ENCODE results near the gene CACNA2D3. TPM values are rescaled to one million over a fixed set of nuclear protein-coding genes. Genes with fewer than 3 reads are reported as not detected.

The CACNA2D3 gene
- total RNA-seq, 2 experiments from 2014 or later = not detected

GRCh38 chr3:54294214-54294613, 171.9 kb downstream of the CACNA2D3 start:
- Mint-ChIP-seq H3K36me3 (no peaks in the 10 kb centered on the region), H3K27me3 (no peaks in the 10 kb centered on the region), H3K27ac (no peak overlapping the region), H3K4me3 (no peak overlapping the region), H3K4me1 (no peaks in the 10 kb centered on the region), H3K9me3 (peaks cover 6% of the 10 kb centered on the region)
- DNase-seq = no peak

DNA sequence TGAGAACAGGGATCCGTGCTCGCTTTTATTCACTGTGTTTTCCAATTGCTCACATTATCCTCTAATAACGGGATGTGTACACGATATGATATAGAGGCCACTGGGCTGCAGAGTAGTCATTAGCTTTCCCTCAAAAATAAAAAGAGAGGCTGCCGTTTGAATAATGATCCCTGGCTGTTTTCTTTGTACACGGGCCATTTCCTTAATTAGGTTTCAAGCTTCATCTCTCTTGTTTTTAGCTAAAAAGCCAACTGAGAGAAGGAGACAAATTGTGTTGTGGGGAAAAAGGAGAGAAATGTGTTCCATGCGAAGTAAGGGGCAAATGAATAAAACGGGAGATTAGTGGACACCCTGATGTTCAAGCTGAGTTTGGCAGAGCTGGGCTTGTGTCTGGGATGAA, 174.2 kb downstream of the CACNA2D3 start:
- Mint-ChIP-seq H3K4me3 (no peak overlapping the region), H3K36me3 (no peaks in the 10 kb centered on the region), H3K27ac (no peak overlapping the region), H3K9me3 (peaks cover 3% of the 10 kb centered on the region), H3K4me1 (no peaks in the 10 kb centered on the region), H3K27me3 (no peaks in the 10 kb centered on the region)
- no peak for DNase-seq

GRCh38 chr3:54299169-54299935, 177.0 kb downstream of the CACNA2D3 start:
- no peaks in the 10 kb centered on the region for H3K9me3 Mint-ChIP-seq
- H3K36me3 Mint-ChIP-seq = no peaks in the 10 kb centered on the region
- no peaks in the 10 kb centered on the region for H3K4me1 Mint-ChIP-seq
- no peak overlapping the region for H3K27ac Mint-ChIP-seq
- H3K27me3 Mint-ChIP-seq = no peaks in the 10 kb centered on the region
- H3K4me3 Mint-ChIP-seq = no peak overlapping the region
- DNase-seq = no peak

- Mint-ChIP-seq H3K36me3 (no peaks in the 10 kb centered on the region), H3K9me3 (no peaks in the 10 kb centered on the region), H3K27me3 (peaks cover 7% of the 10 kb centered on the region), H3K4me3 (no peak overlapping the region), H3K4me1 (no peaks in the 10 kb centered on the region), H3K27ac (no peak overlapping the region)
- DNase-seq = no peak
These were observed 181.4 kb downstream of the CACNA2D3 start for GRCh38 chr3:54303517-54304375.

GRCh38 chr3:54304877-54305276, 182.5 kb downstream of the CACNA2D3 start:
- Mint-ChIP-seq H3K4me3 (no peak overlapping the region), H3K36me3 (no peaks in the 10 kb centered on the region), H3K4me1 (peaks cover 1% of the 10 kb centered on the region), H3K27me3 (peaks cover 10% of the 10 kb centered on the region), H3K9me3 (no peaks in the 10 kb centered on the region), H3K27ac (no peak overlapping the region)
- no peak for DNase-seq

- no peak for DNase-seq
- no peak overlapping the region for H3K27ac Mint-ChIP-seq
- H3K36me3 Mint-ChIP-seq = no peaks in the 10 kb centered on the region
- no peak overlapping the region for H3K4me3 Mint-ChIP-seq
- H3K9me3 Mint-ChIP-seq = no peaks in the 10 kb centered on the region
- H3K4me1 Mint-ChIP-seq = peaks cover 2% of the 10 kb centered on the region
- peaks cover 11% of the 10 kb centered on the region for H3K27me3 Mint-ChIP-seq
These were observed 183.2 kb downstream of the CACNA2D3 start for GRCh38 chr3:54305409-54306099.

- Mint-ChIP-seq H3K9me3 (no peaks in the 10 kb centered on the region), H3K27ac (no peak overlapping the region), H3K4me3 (no peak overlapping the region), H3K27me3 (peaks cover 11% of the 10 kb centered on the region), H3K4me1 (peaks cover 2% of the 10 kb centered on the region), H3K36me3 (no peaks in the 10 kb centered on the region)
- DNase-seq = no peak
These were observed 185.3 kb downstream of the CACNA2D3 start for GRCh38 chr3:54307566-54308180.

DNA sequence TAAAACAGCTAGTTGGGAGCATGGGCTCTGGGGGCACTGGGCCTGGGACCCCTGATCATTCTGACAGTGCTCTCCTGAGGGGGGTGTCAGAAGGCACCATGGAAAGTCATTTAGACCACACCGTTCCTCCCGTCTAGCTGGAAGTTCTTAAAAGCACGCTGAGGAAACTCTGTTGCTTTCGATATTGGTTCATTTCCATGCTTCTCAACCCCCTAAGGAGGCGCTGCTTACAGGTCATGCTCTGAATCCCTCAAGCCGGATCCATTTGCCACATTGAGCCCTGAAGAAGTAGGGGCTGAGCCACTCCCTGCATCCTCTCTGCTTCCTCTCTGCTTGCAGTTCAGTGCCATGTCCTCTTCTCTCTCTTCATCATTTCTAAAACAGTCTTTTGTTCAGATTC, 187.2 kb downstream of the CACNA2D3 start:
- Mint-ChIP-seq H3K9me3 (no peaks in the 10 kb centered on the region), H3K27me3 (peaks cover 11% of the 10 kb centered on the region), H3K4me1 (peaks cover 2% of the 10 kb centered on the region), H3K4me3 (no peak overlapping the region), H3K36me3 (no peaks in the 10 kb centered on the region), H3K27ac (no peak overlapping the region)
- no peak for DNase-seq

DNA sequence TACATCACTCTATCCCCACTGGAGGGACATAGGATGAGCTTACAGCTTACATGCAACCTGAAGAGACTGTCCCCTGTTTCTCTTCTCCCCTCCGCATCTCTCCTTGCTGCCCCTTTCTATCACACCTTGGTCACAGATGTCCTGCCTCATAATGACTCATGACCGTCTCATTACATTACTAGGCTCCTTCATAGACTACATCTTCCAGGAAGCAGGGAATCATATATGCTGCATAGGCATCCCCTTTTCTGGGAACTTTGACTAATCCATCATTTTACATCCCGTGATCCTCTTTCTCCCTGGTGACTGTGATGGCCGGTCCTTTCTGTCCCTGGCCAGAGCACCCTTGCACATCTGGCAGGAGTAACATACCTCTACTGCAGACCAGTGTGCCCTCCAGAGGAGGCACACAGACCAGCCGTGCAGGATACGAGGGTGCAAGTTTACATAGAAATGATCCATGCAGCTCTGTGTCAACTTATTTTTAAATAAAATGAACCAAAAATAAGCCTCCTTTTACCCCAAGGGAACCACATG, 188.9 kb downstream of the CACNA2D3 start:
- Mint-ChIP-seq H3K4me3 (no peak overlapping the region), H3K36me3 (no peaks in the 10 kb centered on the region), H3K27ac (no peak overlapping the region), H3K27me3 (peaks cover 11% of the 10 kb centered on the region), H3K4me1 (peaks cover 2% of the 10 kb centered on the region), H3K9me3 (no peaks in the 10 kb centered on the region)
- DNase-seq = no peak

DNA sequence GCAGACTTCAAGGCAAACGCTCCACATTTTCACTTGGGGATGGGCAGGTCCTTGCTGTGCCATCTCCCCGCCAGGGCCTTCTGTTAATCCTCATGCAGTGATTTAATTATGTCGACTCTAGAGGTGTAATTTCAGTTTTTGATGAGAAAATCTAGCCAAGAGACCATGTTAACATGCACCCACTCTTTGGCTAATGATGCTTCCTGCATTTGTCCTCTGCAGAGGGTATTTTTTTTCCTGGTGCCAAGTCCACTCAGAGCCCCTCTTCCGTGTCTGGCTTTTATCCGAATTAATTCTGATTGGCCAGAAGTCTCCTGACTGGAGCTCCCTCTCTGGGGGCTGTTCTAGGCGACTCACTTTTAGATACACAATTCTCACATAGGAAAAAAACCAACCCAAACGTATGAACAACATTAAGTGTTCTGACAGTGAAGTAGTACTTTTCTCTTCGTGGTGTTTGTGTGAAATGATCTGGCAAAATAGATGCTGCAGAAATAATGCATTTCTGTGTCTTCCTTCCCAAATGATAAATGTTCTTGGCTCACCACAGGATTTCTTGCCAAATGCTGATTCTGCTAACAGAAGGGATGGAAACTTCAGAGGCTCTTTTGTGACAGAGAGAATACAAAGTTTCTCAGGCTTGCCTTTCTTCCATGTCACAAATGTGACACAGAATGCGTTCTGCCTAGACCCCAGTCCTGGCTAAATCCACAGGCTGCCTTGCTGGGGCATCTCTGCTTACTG, 190.0 kb downstream of the CACNA2D3 start:
- H3K4me1 Mint-ChIP-seq = peaks cover 2% of the 10 kb centered on the region
- no peak overlapping the region for H3K4me3 Mint-ChIP-seq
- peaks cover 3% of the 10 kb centered on the region for H3K27me3 Mint-ChIP-seq
- no peaks in the 10 kb centered on the region for H3K36me3 Mint-ChIP-seq
- DNase-seq = no peak
- H3K9me3 Mint-ChIP-seq = no peaks in the 10 kb centered on the region
- no peak overlapping the region for H3K27ac Mint-ChIP-seq

DNA sequence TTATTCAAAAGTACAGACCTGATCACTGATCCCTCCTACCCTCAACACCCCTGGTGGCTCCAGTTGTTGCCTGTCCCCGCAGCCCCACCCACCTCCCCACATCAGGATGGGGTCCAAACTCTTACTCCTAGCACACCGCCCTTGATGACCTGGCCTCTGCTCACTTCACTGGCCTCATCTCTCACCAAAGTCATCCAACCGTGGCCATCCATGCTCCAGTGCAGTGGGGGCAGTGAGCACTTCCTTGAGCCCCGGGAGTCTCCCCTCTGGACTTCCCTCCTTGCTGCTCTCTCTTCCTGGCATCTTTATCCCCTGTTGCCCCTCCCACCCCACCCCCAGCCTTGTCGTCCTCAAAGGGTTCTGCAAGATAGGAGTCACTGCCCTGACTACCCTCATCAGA, 191.1 kb downstream of the CACNA2D3 start:
- Mint-ChIP-seq H3K4me1 (peaks cover 2% of the 10 kb centered on the region), H3K4me3 (no peak overlapping the region), H3K27me3 (peaks cover 3% of the 10 kb centered on the region), H3K36me3 (no peaks in the 10 kb centered on the region), H3K27ac (no peak overlapping the region), H3K9me3 (no peaks in the 10 kb centered on the region)
- DNase-seq = no peak

GRCh38 chr3:54321520-54321919, 199.2 kb downstream of the CACNA2D3 start:
- no peaks in the 10 kb centered on the region for H3K36me3 Mint-ChIP-seq
- H3K27ac Mint-ChIP-seq = no peak overlapping the region
- H3K9me3 Mint-ChIP-seq = no peaks in the 10 kb centered on the region
- no peaks in the 10 kb centered on the region for H3K4me1 Mint-ChIP-seq
- H3K27me3 Mint-ChIP-seq = no peaks in the 10 kb centered on the region
- H3K4me3 Mint-ChIP-seq = no peak overlapping the region
- no peak for DNase-seq

- no peak overlapping the region for H3K27ac Mint-ChIP-seq
- no peaks in the 10 kb centered on the region for H3K9me3 Mint-ChIP-seq
- DNase-seq = no peak
- H3K4me1 Mint-ChIP-seq = no peaks in the 10 kb centered on the region
- no peak overlapping the region for H3K4me3 Mint-ChIP-seq
- no peaks in the 10 kb centered on the region for H3K36me3 Mint-ChIP-seq
- no peaks in the 10 kb centered on the region for H3K27me3 Mint-ChIP-seq
These were observed 200.0 kb downstream of the CACNA2D3 start for GRCh38 chr3:54322354-54322753.

DNA sequence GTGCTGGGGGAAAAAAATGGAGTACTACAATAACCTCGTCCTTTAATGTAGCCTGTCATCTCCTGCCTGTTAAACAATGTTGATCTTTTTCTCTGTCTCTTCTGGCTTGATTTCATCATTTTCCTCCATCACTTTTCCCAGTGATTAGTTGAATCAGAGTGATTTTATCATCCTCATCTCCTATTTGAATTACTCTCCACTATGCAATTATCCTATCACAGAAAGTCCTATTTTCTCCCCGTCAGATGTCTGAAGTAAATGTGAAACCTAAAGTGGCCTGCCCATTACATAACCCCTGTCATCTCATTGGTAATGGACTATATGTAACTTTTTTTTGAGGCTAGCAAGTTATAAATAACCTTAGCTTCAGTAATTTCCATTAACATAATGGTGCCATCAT, 201.8 kb downstream of the CACNA2D3 start:
- Mint-ChIP-seq H3K4me1 (no peaks in the 10 kb centered on the region), H3K36me3 (no peaks in the 10 kb centered on the region), H3K27me3 (no peaks in the 10 kb centered on the region), H3K27ac (no peak overlapping the region), H3K9me3 (no peaks in the 10 kb centered on the region), H3K4me3 (no peak overlapping the region)
- no peak for DNase-seq
